Hepatocyte (in vitro differentiated cells): ENCODE measurements around the gene SRRT. TPM values are rescaled to one million over a fixed set of nuclear protein-coding genes. Genes with fewer than 3 reads are reported as not detected.
A peak's percentile ranks its signal among the peaks of the same experiment; 100 is the strongest.

Source experiments
- DNase-seq: peaks from one replicate; pipeline ENCODE4 v3.0.0-alpha.2; 2016; ENCODE audit warnings: low spot score
- H2AFZ ChIP-seq: fragments of 200-600 bp; sonication (generic); 2 replicates; pipeline ENCODE4 v1.6.0; 2016; ENCODE audit warnings: antibody characterized with exemption, mild to moderate bottlenecking
- H3K27ac ChIP-seq: fragments of 200-600 bp; sonication (generic); 2 replicates; pipeline ENCODE4 v1.5.1; 2016; ENCODE audit warnings: mild to moderate bottlenecking
- H3K27me3 ChIP-seq: fragments of 200-600 bp; sonication (generic); 2 replicates; pipeline ENCODE4 v1.6.1; 2016
- H3K36me3 ChIP-seq: fragments of 200-600 bp; sonication (generic); replicated peaks from 2 replicates; pipeline ENCODE4 v1.5.1; 2016; ENCODE audit warnings: low read depth; ENCODE audit not compliant: insufficient read depth
- H3K4me1 ChIP-seq: fragments of 200-600 bp; sonication (generic); 2 replicates; pipeline ENCODE4 v1.5.1; 2016; ENCODE audit warnings: mild to moderate bottlenecking, moderate library complexity; ENCODE audit not compliant: insufficient read depth
- H3K4me2 ChIP-seq: fragments of 200-600 bp; sonication (generic); 2 replicates; pipeline ENCODE4 v1.6.0; 2016
- H3K4me3 ChIP-seq: fragments of 200-600 bp; sonication (generic); 2 replicates; pipeline ENCODE4 v1.5.1; 2016; ENCODE audit warnings: mild to moderate bottlenecking
- H3K79me2 ChIP-seq: fragments of 200-600 bp; sonication (generic); 2 replicates; pipeline ENCODE4 v1.6.0; 2017; ENCODE audit warnings: mild to moderate bottlenecking
- H3K9me2 ChIP-seq: fragments of 200-600 bp; sonication (generic); replicated peaks from 2 replicates; pipeline ENCODE4 v1.6.0; 2017; ENCODE audit warnings: mild to moderate bottlenecking; ENCODE audit not compliant: insufficient read depth
- H3K9me3 ChIP-seq: fragments of 200-600 bp; sonication (generic); 2 replicates; pipeline ENCODE4 v1.5.1; 2016; ENCODE audit warnings: low read depth, mild to moderate bottlenecking
- H4K20me1 ChIP-seq: fragments of 200-600 bp; sonication (generic); 2 replicates; pipeline ENCODE4 v1.6.0; 2016; ENCODE audit warnings: mild to moderate bottlenecking; ENCODE audit not compliant: insufficient read depth, poor library complexity, severe bottlenecking
- EZH2 ChIP-seq: fragments of 200-600 bp; sonication (generic); IDR thresholded peaks from 2 replicates; pipeline ENCODE4 v1.6.1; 2016; ENCODE audit warnings: antibody characterized with exemption, mild to moderate bottlenecking, borderline replicate concordance
- EZH2phosphoT487 ChIP-seq: fragments of 200-600 bp; sonication (generic); IDR thresholded peaks from one replicate; pipeline ENCODE4 v1.6.1; 2018; ENCODE audit warnings: antibody characterized with exemption, mild to moderate bottlenecking, low read depth, moderate library complexity; ENCODE audit not compliant: unreplicated experiment, severe bottlenecking
- WGBS: methylation state at CpG from one replicate; pipeline ENCODE4 v1.1.6; 2016; ENCODE audit warnings: low lambda C conversion rate; ENCODE audit errors: missing lambda C conversion rate; 5-methylcytosine and 5-hydroxymethylcytosine counted together
- polyA plus RNA-seq: library from polyadenylated mRNA; unstranded; fragments of >200 nt; fragmentation: Nextera tagmentation; extraction: Ambion mirVana; gene quantifications from 2 replicates; pipeline ENCODE4 v1.2.1, GENCODE V29; 2016
- total RNA-seq: library from RNA; depleted of rRNA; stranded (reverse); fragments of >200 nt; gene quantifications from 2 replicates; pipeline ENCODE4 v1.2.3, GENCODE V29; 2014
- TF ChIP-seq, protein P1 (sequence below): fragments of 200-600 bp; sonication (generic); IDR thresholded peaks from 2 replicates; pipeline ENCODE4 v1.5.1; 2016; ENCODE audit warnings: antibody characterized with exemption, mild to moderate bottlenecking; ENCODE audit not compliant: poor library complexity

Gene SRRT
- total RNA-seq (35.8 and 49.1 TPM in 2 replicates), polyA plus RNA-seq (91.7 and 135 TPM in 2 replicates)

- peak; percentile 99 for DNase-seq
- Histone ChIP-seq H2AFZ (peak within 1 kb of the TSS; percentile 54), H3K4me1 (peaks cover 31% of the 10 kb centered on the region), H3K27ac (peak within 1 kb of the TSS; percentile 97), H3K9me2 (no peaks in the 10 kb centered on the region), H3K79me2 (peaks cover 52% of the 10 kb centered on the region), H4K20me1 (peaks cover 40% of the 10 kb centered on the region), H3K4me3 (peak within 1 kb of the TSS; percentile 80), H3K9me3 (no peaks in the 10 kb centered on the region), H3K36me3 (no peaks in the 10 kb centered on the region), H3K27me3 (no peaks in the 10 kb centered on the region), H3K4me2 (peak within 1 kb of the TSS; percentile 96)
- 3% methylated on average over 79 of the region's 79 CpGs for WGBS
- TF ChIP-seq EZH2phosphoT487: no peak
- no peak for TF ChIP-seq EZH2
- TF ChIP-seq, protein P1, sequence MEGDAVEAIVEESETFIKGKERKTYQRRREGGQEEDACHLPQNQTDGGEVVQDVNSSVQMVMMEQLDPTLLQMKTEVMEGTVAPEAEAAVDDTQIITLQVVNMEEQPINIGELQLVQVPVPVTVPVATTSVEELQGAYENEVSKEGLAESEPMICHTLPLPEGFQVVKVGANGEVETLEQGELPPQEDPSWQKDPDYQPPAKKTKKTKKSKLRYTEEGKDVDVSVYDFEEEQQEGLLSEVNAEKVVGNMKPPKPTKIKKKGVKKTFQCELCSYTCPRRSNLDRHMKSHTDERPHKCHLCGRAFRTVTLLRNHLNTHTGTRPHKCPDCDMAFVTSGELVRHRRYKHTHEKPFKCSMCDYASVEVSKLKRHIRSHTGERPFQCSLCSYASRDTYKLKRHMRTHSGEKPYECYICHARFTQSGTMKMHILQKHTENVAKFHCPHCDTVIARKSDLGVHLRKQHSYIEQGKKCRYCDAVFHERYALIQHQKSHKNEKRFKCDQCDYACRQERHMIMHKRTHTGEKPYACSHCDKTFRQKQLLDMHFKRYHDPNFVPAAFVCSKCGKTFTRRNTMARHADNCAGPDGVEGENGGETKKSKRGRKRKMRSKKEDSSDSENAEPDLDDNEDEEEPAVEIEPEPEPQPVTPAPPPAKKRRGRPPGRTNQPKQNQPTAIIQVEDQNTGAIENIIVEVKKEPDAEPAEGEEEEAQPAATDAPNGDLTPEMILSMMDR: no peak
Observed at GRCh38 chr7:100874577-100875355, at the start of gene SRRT. SRRT (plus strand) TSS chr7:100875103; CDS start chr7:100875591, 488 bp downstream.

- Histone ChIP-seq H3K4me3 (peak overlapping the region; percentile 41), H3K36me3 (no peaks in the 10 kb centered on the region), H3K27ac (peak overlapping the region; percentile 64), H4K20me1 (peaks cover 36% of the 10 kb centered on the region), H2AFZ (no peak overlapping the region), H3K4me1 (peaks cover 22% of the 10 kb centered on the region), H3K4me2 (peak overlapping the region; percentile 97), H3K27me3 (no peaks in the 10 kb centered on the region), H3K79me2 (peaks cover 69% of the 10 kb centered on the region), H3K9me2 (no peaks in the 10 kb centered on the region), H3K9me3 (no peaks in the 10 kb centered on the region)
- 9% methylated on average over 16 of the region's 16 CpGs for WGBS
- TF ChIP-seq EZH2: no peak
- TF ChIP-seq EZH2phosphoT487: no peak
- TF ChIP-seq, protein P1: no peak
- peak; percentile 38 for DNase-seq
Observed at GRCh38 chr7:100825215-100825671, 49.7 kb upstream of the SRRT start.

DNA sequence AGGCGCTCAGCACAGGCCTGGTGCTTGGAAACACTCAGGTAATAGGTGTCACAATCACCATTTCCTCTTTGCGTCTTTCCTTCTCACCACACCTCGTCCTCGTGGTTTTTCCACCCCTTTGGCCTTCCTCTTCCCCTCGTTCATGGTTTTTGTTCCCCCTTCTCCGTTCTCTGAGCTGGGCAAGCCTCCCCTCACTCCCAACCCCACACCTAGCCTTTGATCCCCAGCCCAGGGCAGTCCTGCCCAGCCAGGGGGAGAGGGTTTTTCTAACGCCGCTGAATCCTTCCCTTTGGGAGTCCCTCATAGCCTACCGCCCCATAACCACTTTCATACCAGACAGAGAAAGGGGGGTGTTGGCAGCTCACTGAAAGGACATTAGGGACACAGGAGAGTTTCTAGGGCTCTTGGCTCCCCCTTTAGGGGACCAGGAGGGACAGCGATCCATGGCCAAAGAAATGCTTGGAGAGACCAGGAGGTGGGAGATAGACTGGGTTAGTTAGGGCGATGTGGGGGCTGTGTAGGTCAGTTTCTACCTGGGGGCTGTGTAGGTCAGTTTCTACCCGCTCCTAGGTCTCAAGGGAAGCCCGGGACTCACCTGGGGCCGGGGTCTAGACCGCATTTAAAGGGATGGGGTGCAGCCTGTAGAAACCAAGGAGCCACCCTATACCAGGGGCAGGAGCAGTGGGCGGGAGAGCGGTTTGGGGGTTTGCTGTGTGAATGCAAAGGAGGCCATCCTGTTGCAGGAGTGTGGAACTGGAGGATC is 49.0 kb upstream of the SRRT start:
- 4% methylated on average over 17 of the region's 17 CpGs for WGBS
- Histone ChIP-seq H3K9me3 (no peaks in the 10 kb centered on the region), H3K27ac (peak overlapping the region; percentile 64), H4K20me1 (peaks cover 36% of the 10 kb centered on the region), H3K4me2 (peak overlapping the region; percentile 97), H3K27me3 (no peaks in the 10 kb centered on the region), H3K36me3 (no peaks in the 10 kb centered on the region), H3K9me2 (no peaks in the 10 kb centered on the region), H3K4me3 (peak overlapping the region; percentile 41), H3K4me1 (peaks cover 24% of the 10 kb centered on the region), H3K79me2 (peaks cover 67% of the 10 kb centered on the region), H2AFZ (peak overlapping the region; percentile 77)
- TF ChIP-seq EZH2phosphoT487: no peak
- TF ChIP-seq, protein P1: peak; percentile 42
- no peak for TF ChIP-seq EZH2
- DNase-seq: peak; percentile 67
